ENCODE measurements around the gene SLC22A16. TPM values are rescaled to one million over a fixed set of nuclear protein-coding genes. Genes with fewer than 3 reads are reported as not detected.

Gene SLC22A16
- polyA plus RNA-seq, 3 donors, result 0.49 to 0.83 (median 0.50) TPM

DNA sequence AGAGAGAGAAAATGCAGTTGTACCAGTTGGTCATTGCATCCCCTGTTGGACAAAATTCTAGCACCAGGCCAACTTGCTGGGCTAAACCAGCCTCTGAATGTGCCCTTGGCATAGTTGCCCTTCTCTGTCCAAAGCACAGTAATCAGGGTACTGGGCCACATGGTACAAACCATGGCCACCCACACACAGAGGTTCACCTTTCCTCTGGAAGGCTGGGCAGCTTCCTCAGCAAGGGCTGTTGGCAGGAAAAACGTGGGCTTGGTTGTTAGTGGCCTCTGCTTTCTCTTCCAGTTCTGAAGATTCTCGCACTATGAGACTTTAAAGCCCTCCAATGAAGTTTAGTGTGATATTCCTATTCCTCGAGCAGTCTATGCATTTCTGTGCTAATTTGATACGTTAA, 61.7 kb downstream of the SLC22A16 start:
- no peak for DNase-seq (ENCODE audit: low read depth in 3 of 3, low spot score in 2 of 3)

DNA sequence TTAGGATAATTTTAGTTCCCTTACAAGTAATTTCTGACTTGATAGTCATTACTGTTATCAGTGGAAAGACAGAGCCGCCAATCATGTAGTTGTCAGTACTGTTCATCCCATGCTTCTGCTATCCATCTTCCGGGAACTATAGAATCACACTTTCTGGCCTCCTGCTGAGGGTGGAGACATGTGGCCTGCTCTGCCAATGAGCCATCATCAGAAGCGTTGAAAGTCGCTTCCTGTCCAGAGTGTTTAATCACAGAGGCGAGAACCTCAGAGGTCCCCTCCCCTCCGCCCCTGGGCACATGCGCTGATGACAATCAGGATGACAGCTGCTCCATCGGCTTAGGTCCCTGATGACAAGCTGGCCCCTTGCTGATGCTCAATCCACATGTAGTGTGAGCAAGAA, 64.1 kb downstream of the SLC22A16 start:
- DNase-seq (ENCODE audit: low read depth in 3 of 3, low spot score in 2 of 3), result no peak

DNA sequence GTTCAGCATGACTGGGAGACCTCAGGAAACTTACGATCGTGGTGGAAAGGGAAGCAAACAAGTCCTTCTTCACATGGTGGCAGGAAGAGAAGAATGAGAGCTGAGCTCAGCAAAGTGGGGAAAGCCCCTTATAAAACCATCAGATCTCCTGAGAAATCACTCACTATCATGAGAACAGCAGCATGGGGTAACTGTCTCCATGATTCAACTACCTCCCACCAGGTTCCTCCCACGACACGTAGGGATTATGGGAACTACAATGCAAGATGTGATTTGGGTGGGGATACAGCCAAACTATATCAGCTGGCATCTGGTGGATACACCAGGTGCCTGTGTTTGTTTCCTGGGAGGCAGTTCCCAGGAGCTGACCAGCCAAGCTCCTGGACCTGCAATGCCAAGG, 65.9 kb downstream of the SLC22A16 start:
- no peak for DNase-seq (ENCODE audit: low read depth in 3 of 3, low spot score in 2 of 3)

DNA sequence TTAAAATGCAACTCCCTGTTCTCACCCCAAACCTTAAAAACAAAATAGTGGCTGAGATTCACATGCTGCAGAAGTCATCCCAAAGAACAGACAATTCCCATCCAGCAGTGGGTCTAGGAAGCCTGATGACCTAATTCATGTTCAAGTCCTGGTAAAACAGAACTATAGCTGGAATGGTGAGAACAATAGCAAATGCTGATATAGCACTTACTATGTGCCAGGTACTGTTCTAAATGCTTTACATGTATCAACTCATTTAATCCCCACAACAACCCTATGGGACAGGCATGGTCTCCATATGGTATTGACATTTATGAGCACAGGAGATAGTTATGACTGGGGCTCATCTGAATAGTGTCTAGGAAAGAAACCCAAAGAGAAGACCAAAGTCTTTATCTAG, 66.6 kb downstream of the SLC22A16 start:
- DNase-seq (ENCODE audit: low read depth in 3 of 3, low spot score in 2 of 3), result no peak

DNA sequence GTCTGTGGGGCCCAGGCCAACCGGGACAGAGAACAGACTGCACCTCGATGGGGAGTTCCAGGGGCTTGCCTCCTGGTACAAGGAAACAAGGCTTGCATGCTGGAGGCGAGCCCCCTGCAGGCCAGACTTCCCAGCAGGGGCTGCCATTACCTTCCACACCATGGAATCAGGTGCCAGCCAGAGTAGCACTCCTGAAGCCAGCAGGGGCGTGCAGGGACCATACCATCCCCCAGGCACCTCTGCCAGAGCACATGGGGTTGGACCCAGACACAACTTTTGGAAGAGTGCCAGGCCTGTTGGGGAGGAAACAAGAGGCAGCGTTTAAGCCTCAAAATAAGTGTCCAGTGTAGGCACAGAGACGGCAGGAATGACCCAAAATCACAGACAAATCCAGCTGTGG, 67.5 kb downstream of the SLC22A16 start:
- no peak for DNase-seq (ENCODE audit: low read depth in 3 of 3, low spot score in 2 of 3)

DNA sequence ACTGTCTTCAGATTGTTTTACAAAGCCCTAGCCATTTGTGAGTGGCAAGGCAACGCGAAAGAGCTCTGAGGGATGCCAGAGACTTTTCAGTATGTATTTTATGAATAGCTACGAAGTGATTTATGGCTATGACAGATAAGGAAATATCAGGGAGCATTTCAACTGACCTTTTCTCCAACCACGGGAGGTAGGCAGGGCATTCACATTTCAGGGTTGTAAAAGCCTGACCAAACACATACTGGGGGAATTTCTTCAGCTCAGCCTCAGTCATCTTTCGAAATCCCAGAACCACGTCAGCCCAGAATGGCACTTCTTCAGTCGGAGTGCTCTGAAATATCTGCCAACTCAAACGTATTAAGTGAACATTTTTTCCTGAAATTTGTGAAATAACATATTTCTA, 71.8 kb downstream of the SLC22A16 start:
- no peak for DNase-seq (ENCODE audit: low read depth in 3 of 3, low spot score in 2 of 3)

DNA sequence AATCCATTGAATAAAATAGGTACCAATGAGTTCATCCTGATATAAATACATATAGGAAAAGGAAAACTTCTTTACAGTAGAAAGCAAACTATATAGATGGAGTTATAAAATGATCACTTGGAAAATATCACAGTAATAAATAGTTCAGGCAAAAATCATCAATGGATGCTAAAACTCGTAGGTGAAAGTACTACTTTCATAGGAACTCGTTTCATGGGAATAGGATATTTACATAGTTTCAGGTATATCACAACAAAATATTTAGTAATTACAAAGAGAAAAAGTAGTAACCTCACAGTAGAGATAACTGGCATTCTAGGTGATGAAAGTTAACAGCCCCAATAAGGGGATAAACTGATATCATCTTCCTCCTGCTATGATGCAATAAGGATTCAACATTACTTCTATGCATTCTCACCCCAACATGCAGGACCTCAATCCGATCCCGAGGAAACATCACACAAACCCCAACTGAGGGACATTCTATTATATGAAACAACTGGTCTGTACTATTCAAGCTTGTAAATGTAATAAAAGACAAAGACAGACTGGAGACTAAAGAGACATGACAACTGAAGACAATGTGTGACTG, 74.7 kb downstream of the SLC22A16 start:
- DNase-seq (ENCODE audit: low read depth in 3 of 3, low spot score in 2 of 3), result no peak

DNA sequence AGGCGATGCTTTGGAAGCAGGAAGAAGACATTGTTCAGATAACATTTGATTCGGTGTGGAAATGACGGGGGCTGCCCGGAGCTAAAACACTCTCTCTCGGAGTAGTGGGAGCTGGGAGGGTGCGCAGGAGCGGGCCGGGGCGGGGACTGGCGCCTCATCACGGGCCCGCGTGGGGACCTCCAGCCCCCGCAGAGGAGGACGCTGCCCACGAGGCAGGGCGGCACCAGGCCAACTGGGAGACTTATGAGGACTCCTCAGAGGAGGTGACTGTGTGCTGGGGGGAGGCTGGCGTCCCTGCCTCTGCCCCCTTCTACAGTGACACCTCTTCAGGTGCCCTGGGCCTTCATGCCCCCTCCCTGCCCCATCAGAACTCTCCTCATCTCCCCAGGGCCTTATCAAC, 76.2 kb downstream of the SLC22A16 start:
- DNase-seq (ENCODE audit: low read depth in 3 of 3, low spot score in 2 of 3), result no peak

DNA sequence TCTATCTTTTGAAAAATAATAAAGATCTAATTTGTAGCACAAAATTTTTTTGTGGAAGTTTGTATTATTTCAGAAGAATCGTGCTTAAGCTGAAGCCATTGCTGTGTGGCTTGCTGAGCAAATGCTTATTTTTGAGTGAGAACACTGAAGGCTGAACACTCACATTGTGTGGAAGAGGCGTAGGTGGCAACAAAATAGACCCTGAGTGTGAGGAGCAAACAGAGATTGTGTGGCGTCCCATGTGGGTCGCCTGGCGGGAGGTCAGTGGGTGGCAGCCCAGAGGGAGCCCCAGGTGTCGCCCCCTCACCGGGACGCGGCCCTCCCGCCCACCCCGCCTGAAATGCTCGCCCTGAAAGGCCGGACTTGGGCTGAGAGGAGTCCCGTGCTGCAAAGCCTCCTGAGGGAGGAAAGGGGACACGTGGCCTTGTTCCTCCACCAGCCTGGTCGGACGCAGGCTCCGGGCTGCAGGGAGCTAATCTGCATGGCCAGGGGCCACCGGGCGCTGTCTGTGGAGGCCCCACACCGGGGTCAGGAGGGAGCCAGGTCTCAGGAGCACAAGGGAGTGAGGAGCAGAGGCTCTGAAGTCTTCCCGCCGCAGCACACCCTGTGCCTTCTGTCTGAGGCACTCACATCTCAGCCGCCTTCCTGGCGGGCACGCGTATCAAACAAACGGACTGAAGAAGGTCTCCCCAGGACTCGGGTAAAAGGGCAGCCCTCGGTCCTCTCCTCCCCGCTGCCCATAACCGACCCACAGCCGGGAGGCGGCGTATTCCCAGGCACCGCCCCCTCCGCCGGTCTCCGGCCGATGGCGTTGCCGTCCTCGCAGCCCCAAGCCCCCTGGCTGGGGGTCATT, 77.0 kb downstream of the SLC22A16 start:
- DNase-seq (ENCODE audit: low read depth in 3 of 3, low spot score in 2 of 3), result no peak

DNA sequence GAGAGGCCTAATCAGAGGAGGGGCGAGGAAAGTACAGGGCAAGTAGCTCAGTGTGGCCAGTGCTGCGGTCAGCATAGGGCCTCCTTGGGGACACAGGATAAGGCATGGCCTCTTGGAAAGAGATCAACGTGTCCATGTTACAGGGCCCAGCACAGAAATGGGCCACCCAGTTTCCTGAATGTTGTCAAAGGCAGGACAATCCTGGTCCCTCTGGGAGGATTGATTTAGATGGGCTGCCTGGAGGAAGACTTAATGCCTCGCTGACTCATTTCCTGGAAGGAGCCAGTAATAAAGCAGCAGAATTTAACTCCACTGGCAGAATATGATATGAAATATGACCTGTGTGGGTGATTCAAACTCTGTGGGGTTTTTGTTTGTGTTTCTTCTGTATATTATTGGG, 77.6 kb downstream of the SLC22A16 start:
- DNase-seq (ENCODE audit: low read depth in 3 of 3, low spot score in 2 of 3), result no peak

DNA sequence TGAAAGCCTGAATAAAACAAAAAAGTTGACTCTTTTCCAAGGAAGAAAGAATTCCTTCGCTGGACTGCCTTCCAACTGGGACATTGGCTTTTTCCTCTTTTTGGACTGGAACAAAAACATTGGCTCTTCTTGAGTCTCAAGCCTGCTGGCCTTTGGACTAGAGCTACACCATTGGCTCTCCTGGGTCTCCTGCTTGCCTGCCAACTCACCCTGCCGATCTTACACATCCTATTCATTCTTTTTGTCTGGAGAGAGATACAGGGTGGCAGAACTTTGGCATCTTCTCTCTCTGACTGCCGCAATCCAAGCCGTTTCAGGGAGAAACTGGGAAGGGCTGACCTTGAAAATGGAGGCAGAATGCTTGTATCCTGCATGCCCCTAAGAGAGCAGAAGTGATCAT, 81.2 kb downstream of the SLC22A16 start:
- DNase-seq (ENCODE audit: low read depth in 3 of 3, low spot score in 2 of 3), result no peak

DNA sequence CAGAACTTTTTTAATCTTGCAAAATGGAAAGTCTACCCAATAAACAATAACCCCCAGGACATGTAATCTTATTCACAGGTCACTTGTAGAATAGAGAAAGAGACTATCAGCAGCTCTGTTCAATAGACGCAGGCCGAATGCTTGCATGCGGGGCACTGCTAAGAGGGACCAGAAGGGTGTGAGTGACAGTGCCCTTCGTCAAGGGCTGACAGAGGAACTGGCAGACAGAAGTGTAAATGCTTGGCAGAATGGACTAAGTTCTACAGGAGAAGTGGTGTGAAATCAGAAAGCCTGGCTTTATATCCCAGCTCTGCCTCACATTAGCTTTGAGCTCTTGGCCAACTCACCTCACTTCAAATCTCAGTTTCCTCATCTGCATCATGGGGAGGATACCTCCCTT, 82.0 kb downstream of the SLC22A16 start:
- DNase-seq (ENCODE audit: low read depth in 3 of 3, low spot score in 2 of 3), result no peak

DNA sequence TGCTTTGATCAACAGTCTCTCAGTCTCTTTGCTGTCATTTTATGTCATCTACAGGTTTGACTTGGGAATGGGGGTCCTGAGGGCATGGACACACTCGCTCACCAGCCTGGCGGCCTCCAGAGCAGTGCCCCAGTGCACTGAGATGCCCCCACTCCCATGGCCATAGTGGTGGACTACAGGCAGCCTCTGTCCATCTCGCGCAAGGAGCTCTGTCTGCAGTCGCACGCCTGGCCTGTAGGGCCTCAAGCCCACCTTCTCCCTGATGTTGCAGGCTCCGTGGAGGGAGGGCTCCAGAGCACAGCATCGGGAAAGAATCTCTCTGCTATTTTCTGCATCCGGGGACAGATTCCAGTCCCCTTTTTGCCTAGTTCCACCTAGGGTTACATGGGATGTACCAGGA, 83.7 kb downstream of the SLC22A16 start:
- no peak for DNase-seq (ENCODE audit: low read depth in 3 of 3, low spot score in 2 of 3)

DNA sequence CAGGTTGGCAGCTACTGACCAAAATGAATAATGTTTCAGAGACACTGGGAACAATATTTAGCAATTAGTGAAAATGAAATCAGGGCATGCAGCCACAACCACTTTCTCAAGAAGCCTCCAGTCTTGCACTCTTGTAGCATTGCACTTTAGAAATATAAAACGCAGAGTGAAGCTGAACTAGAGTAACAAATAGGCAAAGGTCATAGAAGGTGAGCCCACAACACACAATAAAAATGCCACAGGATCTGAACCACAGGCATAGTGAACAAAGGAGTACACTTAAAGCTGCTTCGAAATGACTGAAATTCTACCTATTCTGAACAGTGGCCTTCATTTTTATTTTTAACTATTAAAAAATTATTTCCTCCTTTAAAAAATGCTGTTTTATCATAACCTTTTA, 86.0 kb downstream of the SLC22A16 start:
- DNase-seq (ENCODE audit: low read depth in 3 of 3, low spot score in 2 of 3), result no peak

DNA sequence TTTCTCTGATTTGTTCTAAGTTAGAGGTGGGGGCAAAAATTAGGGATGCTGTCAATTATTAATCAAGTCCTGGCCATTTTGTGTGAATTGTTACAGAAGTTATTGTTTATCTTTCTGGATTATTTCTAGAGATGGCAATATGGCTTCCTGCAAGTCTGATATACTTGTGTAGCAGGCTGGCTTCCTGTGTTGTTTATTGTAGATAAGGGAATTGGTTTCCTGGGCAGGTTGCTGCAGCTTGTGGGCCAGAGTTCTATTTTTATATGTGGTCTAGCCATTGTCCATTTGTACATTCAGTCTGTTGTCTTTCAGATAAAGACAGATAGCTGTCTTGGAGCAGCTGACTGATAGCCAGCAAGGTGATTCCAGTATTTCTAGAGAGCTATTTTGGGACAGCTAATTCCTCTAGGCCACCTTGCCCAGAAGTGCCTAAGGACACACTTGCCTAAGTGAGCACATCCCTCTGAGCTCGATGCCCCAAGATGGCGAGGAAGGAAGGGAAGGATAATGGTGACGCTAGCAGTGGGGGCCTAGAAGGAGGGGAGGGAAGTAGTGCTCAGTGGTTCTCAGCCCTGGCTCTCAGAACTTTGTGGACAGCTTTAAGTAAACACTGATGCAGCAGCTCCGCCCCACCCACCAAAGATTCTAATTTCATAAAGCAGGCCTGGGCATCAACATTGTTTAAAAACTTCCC, 86.6 kb downstream of the SLC22A16 start:
- DNase-seq (ENCODE audit: low read depth in 3 of 3, low spot score in 2 of 3), result no peak

DNA sequence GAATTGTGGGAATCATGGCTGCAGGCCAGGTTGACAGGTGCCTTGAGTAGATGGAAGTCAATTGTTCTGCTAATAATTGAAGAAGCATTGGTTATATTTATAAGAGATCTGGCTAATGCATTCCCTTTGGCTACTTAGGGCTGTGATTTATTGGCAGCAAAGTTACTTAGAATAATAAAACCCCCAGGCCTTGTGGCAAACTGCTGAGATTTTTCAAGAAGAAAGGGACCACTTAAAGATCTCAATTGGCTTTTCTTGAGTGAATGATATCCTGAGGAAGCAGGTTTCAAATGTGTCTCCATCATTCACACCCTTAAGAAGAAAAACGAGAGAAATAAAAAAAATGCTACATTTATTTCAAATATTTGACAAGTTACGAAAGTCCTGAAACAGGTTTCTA, 88.4 kb downstream of the SLC22A16 start:
- DNase-seq (ENCODE audit: low read depth in 3 of 3, low spot score in 2 of 3), result no peak

DNA sequence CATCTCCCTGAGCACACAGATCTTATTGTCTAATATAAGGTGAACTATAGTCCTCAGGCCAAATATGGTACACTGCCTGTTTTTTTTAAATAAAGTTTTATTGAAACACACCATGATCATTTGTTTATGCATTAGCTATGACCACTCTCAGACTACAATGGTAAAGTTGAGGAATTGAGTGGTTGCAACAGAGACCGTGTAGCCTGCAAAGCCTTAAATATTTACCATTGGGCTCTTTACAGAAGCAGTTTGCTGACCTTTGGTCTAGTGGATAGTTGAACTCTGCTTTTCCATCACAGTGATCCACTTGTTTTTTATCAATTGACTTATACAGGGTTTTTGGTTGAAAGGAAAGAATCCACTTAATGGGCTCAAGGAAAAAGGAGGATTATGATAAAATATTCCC, 91.0 kb downstream of the SLC22A16 start:
- no peak for DNase-seq (ENCODE audit: low read depth in 3 of 3, low spot score in 2 of 3)

DNA sequence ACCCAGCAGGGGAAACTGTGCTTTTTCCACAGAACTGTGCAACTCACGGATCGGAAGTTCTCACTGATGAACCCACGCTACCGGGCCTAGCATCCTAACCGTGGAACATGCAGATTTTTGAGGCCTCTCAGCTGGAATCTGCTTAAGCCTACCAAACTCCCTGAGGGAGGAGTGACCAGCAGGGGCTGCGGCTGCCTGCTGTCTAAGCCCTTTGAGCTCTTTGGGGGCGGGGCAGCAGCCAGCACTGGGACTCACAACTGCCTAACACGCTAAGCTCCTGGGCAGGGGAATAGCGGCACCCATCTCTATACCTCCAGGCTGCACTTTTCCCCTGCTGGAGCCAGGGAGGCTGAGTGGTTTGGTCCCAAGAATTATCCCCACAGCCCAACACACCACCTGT, 97.9 kb downstream of the SLC22A16 start:
- no peak for DNase-seq (ENCODE audit: low read depth in 3 of 3, low spot score in 2 of 3)

Measured in right renal cortex interstitium (tissue), 3 donors.